Kidney glomerular epithelial cell (primary cell): ENCODE measurements around the gene RPLP1.
"Not testable (repeated sequence)": the region's sequence is repeated elsewhere in the genome, so short reads cannot be mapped to it uniquely, and the experiment has no call there.

Experiments used
- DNase-seq: peaks from one replicate; lab custom pipeline; 2025; lab: John Stamatoyannopoulos, UW

RPLP1 gene

GRCh38 chr15:69439623-69440022 lies 13.0 kb upstream of the RPLP1 start:
- no peak for DNase-seq

- DNase-seq = no peak
Measured at GRCh38 chr15:69443032-69443611, 9.5 kb upstream of the RPLP1 start.

DNA sequence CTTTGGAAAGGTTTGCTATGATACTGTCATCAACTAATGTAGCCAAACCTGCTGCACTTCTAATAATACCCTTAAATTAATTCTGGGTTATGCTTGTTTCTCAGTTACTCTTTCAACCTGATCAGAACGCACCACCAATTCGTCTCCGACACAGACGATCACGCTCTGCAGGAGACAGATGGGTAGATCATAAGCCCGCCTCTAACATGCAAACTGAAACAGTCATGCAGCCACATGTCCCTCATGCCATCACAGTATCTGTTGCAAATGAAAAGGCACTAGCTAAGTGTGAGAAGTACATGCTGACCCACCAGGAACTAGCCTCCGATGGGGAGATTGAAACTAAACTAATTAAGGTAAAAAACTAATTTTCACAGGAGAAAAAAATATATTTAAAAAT lies 7.9 kb upstream of the RPLP1 start:
- no peak for DNase-seq

GRCh38 chr15:69446953-69447352 lies 5.7 kb upstream of the RPLP1 start:
- no peak for DNase-seq

DNA sequence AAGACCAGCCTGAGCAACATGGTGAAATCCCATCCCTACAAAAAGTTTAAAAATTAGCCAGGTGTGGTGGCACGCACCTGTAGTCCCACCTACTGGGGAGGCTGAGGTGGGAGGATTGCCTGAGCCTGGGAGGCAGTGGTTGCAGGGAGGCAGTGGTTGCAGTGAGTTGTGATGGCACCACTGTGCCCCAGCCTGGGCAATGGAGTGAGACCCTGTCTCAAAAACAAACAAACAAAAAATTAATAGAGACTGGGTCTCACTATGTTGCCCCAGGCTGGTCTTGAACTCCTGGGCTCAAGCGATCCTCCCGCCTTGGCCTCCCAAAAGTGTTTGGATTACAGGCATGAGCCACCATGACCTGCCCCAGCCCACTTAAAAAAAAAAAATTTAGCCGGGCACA lies 2.4 kb upstream of the RPLP1 start:
- not testable (repeated sequence) for DNase-seq

DNA sequence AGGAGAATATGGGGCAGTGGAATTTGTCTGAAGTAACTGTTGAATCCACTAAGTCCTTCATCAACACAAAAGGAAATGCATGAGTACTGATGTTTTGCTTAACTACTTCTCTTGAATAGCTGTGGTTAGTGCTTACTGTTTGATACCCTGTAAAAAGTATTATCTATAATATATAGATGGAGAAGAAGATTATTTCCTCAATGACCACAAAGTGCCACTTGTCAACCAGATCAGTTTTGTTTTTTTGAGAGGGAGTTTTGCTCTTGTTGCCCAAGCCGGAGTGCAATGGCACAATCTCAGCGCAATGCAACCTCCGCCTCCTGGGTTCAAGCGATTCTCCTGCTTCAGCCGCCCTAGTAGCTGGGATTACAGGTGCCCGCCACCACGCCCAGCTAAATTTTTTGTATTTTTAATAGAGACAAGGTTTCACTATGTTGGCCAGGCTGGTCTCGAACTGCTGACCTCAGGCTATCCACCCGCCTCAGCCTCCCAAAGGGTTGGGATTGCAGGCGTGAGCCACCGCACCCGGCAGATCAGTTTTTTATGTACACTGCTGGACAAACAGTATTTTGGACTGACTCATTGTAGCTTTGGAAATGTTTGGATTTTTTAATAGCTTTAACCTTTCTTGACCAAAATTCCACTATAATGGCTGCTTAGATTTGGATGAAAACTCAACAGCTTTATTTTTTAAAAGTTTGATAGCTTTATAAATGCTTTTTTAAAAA lies 1.5 kb upstream of the RPLP1 start:
- no peak for DNase-seq

DNA sequence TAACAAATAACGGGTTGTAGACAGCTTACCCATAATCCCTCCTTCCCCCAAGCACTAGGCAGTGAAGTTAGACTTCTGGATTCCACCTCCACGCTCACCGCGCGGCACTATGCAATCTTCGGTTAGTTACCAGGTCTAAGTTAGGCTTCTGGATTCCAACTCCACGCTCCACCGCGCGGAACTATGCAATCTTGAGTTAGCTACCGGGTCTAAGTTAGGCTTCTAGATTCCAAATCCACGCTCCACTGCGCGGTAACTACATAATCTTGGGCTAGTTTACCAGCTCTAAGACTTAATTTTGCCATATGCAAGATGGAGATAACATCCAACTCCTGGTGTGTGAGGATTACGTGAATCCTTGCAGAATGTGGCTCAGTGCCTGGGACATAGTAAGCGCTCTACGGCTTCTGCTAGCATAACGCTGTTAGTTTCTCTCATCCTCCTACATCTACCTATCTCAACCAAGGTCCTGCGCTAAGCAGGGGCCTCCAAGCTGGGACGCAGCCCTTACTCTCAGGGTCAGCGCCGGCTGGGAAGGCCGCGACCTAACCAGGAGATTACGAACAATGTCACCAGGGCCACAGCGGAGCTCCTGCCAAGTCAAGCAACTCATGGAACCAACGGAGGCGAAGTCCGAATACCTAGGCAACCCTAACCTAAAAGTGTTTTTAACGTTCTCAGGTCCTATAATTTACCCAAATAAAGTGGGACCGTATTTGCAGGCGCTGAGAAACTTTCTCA lies 497 bp upstream of the RPLP1 start:
- no peak for DNase-seq

DNA sequence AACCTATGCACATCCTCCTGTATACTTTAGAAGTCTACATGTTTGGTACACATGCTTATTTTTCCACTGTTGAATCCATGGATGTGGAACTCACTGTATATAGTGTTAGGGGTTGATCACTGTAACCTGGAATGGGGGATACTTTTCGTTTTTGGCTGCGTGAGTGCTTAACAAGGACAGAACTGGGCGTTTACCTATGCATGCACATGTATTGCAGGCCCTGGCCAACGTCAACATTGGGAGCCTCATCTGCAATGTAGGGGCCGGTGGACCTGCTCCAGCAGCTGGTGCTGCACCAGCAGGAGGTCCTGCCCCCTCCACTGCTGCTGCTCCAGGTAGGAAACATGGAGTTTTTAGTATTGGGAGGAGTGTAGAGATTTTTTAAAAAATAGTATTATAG lies 2.3 kb downstream of the RPLP1 start:
- DNase-seq = no peak

GRCh38 chr15:69456208-69457166 lies 3.9 kb downstream of the RPLP1 start:
- DNase-seq = no peak

DNA sequence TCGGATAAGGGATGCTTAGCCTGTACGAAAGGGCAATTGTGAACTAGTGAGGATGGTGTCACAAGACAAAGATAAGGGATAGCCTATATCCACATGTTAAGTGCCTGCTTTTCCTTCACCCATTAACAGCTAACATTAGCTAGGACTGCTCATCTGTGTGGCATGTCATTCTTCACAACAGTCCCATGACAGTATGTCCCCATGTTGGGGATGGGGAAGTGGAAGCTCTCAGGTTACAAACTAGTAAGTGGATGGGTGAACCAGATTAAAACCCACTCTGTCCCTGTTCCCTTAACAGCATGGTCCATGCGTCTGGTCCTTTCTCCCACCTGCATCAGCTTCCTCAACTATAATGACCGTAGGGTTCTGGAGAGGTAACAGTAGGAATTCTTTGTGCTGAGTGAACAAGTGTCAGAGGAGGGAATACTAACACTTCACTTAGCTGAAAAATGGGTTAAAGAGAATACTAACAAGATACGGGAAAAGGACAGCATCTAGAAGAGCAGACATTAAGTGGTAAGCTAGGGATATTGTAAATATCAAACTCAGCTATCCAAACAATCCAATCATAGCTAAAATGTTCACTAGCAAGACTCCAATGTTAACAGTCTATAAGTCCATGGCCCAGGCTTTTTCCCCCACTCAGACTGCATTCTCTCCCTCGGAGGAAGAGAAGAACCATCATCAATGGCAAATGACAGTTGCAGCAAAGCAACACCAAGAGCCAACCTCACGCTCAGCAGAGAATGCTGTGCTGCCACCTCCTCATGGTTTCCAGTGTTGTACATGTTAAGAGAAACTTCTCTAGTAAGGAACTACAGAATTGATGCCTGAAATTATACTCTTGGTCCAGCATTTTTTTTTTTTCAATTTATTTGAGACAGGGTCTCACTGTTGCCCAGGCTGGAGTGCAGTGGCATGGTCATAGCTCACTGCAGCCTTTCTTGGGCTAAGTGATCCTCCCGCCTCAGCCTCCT lies 5.0 kb downstream of the RPLP1 start:
- DNase-seq = no peak

GRCh38 chr15:69459066-69459465 lies 6.4 kb downstream of the RPLP1 start:
- DNase-seq = no peak

DNA sequence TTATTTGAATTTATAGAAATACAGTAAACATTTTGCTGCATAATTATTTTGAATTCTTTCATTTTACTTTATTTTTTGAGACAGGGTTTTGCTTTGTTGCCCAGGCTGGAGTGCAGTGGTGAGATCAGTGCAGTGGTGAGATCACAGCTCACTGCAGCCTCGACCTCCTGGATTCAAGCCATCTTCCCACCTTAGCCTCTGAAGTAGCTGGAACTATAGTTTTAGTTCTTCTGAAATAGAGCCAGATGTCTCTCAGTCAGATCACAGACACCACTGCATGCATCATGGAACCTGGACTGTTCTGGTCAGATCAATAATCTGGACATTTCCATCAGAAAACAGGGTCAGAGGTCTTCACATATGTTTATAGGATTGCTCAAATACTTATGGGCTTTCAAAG lies 7.9 kb downstream of the RPLP1 start:
- no peak for DNase-seq

- no peak for DNase-seq
Measured at GRCh38 chr15:69462030-69462492, 9.4 kb downstream of the RPLP1 start.

DNA sequence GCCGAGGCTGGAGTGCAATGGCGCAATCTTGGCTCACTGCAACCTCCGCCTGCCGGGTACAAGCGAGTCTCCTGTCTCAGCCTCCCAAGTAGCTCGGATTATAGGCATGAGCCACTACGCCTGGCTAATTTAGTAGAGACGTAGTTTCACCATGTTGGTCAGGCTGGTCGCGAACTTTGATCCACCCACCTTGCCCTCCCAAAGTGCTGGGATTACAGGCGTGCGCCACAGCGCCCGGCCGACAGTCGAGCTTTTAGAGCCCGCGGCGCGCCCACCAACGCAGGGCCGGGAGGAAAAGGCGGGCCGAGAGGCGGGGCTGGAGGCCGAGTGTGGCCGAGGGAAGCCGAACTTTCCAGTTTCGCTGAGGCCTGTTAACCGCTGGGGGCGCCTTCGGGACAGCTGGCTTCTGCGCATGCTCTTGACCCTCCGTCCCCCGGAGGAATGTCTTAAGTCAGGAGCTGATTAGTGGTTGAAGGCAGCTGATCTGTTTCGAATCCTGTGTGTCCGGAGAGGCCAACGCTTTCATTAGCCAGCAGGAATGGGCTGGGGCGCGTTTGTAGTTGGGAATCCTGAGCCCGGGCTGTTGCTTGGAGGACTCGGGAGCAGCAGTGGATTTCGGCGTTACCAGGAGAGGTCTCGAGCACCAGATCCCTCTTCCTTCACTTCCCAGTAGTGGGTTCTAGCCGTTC lies 10.0 kb downstream of the RPLP1 start:
- peak; percentile 96 for DNase-seq

DNA sequence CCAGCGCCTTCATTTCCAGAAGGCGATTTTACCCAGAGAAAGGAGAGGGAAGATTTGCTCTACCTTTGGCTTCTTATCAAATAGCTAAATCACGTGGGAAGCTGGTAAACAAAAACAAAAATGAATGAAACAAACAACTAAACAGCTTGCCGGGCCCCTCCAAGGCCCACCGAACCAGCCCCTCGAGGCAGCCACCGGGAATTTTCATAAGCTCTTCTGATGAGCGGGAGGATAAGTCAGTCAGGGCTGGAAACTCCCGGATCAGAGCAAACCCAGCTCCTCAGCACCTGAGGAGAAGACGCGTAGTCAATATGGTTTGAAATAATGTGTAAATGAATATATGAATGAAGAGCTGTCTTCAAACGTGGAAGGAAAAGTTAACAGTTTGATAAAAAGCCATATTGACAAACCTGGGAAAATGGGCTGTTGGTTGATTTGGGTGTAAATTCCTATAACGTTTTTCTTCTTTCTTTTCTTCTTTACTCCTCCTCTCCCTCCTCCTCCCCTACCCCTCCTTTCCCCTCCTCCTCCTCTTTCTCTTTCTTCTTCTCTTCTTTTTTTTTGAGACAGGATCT lies 10.7 kb downstream of the RPLP1 start:
- no peak for DNase-seq

- DNase-seq = no peak
Measured at GRCh38 chr15:69465253-69465652, 12.6 kb downstream of the RPLP1 start.

GRCh38 chr15:69466733-69467132 lies 14.1 kb downstream of the RPLP1 start:
- no peak for DNase-seq

GRCh38 chr15:69467636-69468035 lies 15.0 kb downstream of the RPLP1 start:
- no peak for DNase-seq

- DNase-seq = peak; percentile 90
Measured at GRCh38 chr15:69468241-69469121, 15.9 kb downstream of the RPLP1 start.
